Germinal center (tissue), 1 donor: ENCODE data around the gene P2RY10.
"Not testable (repeated sequence)": the region's sequence is repeated elsewhere in the genome, so short reads cannot be mapped to it uniquely, and the experiment has no call there.

Experiments used
- DNase-seq: peaks from one replicate; pipeline ENCODE4 v3.0.0; 2012; ENCODE audit warnings: mixed read lengths, low spot score

The P2RY10 gene, protein sequence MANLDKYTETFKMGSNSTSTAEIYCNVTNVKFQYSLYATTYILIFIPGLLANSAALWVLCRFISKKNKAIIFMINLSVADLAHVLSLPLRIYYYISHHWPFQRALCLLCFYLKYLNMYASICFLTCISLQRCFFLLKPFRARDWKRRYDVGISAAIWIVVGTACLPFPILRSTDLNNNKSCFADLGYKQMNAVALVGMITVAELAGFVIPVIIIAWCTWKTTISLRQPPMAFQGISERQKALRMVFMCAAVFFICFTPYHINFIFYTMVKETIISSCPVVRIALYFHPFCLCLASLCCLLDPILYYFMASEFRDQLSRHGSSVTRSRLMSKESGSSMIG

GRCh38 chrX:78945186-78945912 lies at the start of gene P2RY10:
TSS of gene P2RY10 (plus strand) at chrX:78945391. CDS start at chrX:78960521, 15,130 bp downstream.
- DNase-seq, result no peak

GRCh38 chrX:78922754-78923153 lies 22.4 kb upstream of the P2RY10 start:
- DNase-seq, result no peak

DNA sequence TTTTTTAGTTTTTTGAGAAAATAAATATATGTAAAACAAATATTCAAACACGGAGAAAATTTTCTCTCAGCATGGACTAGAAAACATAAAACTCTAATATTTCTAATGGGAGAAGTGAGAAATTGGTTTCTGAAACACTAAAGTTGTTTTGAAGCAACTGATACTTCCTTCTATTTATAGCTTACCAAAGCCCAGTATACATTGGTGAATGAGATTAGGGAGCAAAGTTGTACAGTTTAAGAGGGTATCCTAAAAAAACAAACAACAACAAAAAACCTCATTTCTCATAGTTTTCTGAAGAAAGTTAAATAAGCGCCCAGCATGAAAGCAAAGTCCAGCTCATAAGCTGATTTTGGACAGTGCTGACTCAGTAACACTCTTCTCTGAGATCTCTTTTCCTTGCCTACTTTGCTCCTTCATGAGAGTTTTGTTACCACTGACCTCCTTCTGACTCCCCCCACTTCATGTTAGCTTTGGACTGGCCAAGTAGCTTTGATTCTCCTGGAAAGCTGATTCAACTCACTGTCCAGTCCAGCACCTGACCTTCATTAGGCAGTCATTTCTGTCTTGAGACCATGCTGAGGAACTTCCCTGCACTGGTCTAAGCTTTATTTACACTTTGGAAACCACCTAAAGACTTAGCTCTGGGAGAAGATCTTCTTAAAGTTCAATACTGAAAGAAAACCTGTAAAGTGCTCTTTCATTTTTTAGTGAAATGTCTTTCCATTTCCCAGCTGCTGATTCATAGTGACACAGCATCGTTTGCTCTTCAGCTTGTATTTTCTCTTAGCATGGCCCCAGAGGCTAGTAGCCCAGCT lies 21.8 kb upstream of the P2RY10 start:
- DNase-seq, result no peak

GRCh38 chrX:78931814-78932213 lies 13.4 kb upstream of the P2RY10 start:
- DNase-seq, result no peak

DNA sequence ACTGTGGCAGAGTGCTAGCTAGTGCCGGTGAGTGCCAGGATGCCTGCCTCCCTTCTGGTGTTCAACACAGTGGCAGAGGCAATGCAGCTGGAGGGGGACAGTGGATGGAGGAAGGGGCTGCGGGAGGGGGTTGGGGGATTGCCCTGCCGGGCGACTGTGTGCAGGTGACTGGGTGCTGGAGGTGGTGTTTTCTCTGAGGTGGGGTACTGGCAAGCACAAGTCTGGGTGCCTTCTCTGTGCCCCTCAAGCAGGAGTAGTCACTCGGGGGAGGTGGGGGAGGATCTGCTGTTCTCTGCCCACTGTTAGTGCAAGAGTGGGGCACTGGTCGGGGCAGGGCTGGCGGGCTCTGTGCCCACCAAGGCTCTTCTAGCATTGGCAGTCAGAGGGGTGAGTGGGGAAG lies 10.3 kb upstream of the P2RY10 start:
- no peak for DNase-seq

DNA sequence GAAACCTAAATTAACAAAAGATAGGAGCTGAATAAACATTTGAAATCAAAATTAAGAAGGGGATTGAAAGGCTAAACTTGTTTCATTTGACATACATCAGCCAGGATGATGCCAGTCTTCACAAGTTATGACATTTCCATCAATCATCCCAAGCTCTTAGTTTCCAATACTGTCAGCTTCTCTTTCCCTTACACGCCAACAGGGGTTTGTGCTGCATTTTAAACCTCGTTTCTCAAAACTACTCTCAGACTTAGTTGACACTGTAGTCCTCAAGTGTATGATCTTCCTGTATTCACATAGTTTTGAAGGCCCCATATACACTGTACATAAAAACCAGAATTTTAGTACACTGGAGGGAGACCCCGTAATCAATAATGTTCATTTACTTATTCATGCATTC lies 840 bp upstream of the P2RY10 start:
- DNase-seq, result no peak

DNA sequence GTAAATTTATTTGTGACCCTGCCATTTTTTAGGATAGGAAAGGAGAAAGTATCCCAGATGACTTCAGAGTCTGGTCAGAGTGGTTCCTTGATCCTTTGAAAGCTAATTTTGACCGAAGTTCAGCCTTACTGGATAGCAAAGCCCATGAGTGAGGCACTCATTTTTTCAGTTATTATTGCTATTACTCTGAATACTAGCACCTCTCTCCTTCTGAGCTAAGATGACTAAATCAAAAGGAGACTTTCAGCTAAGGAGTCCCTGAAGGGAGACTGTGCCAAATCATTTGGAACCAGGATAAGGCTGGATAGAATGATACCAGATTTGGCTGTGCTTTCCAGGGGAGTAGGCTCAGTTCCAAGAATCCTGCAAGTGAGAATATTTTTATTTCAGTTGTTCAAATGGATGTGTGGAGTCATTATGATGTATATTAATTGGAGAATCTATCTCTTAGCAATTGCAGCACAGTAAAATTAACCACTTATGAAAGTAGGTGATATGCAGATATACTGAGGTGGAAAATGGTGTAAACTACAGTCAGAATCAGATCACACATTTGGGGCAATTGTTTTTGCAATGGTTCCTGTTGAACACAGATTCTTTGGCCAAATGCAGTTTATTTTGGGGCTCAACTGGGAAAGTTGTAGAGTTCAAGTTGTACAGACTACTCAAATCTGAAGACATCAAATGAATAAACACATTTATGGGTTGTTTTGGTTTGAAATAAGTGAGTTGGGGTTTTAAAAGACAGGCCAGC lies 1.2 kb downstream of the P2RY10 start:
- no peak for DNase-seq

DNA sequence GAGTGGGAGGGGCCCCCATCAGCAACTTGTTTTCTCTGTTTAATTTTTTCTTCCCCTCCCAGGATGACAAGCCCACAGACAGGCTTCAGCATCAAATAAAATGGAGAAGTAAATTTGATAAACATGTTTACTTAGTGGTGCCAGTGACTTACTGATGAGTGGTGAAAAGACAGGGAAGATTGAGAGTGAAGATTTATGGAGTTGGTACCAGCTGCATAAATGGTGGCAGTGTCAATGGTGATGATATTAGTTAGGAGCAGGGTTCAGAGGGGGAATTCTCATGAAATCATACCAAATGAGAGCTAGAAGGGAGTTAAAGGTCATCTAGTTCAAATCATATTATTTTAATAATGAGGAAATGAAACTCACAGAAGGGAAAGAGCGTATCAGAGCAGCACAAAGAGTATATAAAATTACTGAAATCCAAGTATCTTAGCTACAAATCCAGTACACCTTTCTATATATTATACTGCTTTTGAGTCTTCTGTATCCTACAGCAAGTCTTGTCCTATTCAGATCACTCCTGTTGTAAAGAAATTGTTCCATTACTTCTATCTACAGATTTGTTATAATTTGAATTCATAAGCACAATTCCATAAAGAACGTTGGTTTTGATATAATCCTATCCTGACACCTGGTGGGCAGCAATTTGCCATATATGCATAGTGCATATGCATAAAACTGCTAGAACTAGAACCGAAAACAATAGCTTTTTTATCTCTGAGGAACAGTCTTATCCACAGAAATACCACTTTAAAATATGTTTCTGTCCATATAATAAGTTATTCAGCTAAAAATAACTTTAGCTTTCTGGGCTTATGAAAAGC lies 5.0 kb downstream of the P2RY10 start:
- DNase-seq, result no peak

- no peak for DNase-seq
Observed at GRCh38 chrX:78957049-78957767, 12.0 kb downstream of the P2RY10 start.

DNA sequence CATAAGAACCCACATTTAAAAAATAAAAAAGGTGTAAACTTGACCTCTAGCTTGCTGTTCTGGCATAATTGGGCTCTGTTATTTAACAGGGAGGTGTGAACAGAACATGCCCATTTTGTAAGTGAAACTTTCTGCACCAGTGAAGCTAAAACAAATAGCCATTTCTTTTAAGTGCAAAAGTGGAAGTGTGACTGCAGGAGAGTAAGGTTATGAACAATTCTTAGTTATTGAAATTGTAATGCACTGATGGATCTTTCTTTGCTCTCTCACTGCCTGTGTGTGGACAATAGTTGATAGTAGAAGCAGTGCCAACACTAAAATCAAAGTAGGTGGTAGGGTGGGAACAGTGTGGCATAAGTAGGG lies 12.6 kb downstream of the P2RY10 start:
- DNase-seq, result no peak

GRCh38 chrX:78958419-78959116 lies 13.4 kb downstream of the P2RY10 start:
- DNase-seq, result no peak

DNA sequence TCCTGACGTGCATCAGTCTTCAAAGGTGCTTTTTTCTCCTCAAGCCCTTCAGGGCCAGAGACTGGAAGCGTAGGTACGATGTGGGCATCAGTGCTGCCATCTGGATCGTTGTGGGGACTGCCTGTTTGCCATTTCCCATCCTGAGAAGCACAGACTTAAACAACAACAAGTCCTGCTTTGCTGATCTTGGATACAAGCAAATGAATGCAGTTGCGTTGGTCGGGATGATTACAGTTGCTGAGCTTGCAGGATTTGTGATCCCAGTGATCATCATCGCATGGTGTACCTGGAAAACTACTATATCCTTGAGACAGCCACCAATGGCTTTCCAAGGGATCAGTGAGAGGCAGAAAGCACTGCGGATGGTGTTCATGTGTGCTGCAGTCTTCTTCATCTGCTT lies 15.7 kb downstream of the P2RY10 start:
- DNase-seq, result no peak

- no peak for DNase-seq
Observed at GRCh38 chrX:78964598-78964997, 19.4 kb downstream of the P2RY10 start.

- DNase-seq, result no peak
Observed at GRCh38 chrX:78979789-78980464, 34.7 kb downstream of the P2RY10 start.

GRCh38 chrX:78989349-78989748 lies 44.2 kb downstream of the P2RY10 start:
- no peak for DNase-seq

GRCh38 chrX:78997870-78998558 lies 52.8 kb downstream of the P2RY10 start:
- no peak for DNase-seq

DNA sequence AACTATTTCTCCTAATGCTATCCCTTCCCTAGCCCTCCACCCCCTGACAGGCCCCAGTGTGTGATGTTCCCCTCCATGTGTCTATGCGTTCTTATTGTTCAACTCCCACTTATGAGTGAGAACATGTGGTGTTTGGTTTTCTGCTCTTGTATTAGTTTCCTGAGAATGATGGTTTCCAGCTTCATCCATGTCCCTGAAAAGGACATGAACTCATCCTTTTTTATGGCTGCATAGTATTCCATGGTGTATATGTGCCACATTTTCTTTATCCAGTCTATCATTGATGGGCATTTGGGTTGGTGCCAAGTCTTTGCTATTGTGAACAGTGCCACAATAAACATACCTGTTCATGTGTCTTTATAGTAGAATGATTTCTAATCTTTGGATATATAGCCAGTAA lies 62.3 kb downstream of the P2RY10 start:
- not testable (repeated sequence) for DNase-seq
